ENCODE data around the gene COL4A2. TPM values are rescaled to one million over a fixed set of nuclear protein-coding genes. Genes with fewer than 3 reads are reported as not detected.

The COL4A2 gene
- total and polyA plus RNA-seq, 4 donors = 8.0 to 45.2 (median 40.3) TPM

DNA sequence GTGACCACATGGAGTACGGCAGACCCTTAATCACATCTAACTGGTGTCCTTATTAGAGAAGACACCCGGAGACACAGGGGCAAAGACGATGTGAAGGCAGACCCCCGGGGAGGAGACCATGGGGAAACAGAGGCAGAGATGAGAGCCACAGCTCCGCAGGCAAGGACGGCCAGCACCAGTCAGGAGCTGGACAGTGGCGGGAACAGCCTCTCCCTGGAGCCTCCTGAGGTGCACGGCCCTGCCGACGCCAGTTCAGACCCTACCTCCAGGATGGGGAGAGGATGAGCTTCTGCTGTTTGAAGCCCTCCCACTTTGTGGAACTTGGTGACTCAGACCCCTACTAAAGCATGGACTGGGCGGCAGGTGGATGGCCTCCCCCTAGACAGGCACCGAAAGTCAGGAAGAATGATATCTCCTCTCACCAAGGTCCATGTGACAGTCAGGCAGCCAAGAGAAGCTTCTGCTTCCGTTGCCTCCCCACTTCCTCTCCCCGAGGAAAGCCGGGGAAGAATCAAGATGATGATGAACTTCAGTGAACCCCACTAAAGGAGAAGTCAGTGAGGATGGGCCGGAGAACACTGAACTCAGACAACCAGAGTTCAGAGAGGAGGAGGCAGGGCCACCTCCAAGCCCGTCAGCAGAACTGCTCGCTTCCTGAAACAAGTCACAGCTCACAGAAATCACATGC, 229.1 kb downstream of the COL4A2 start:
- WGBS = 78% methylated on average over 18 of the region's 18 CpGs
- no peak overlapping the region for H3K4me3 ChIP-seq (ENCODE audit: low read depth in 1 of 3, low read length in 3 of 3)
- no peak for DNase-seq (ENCODE audit: low spot score)
- H3K4me1 ChIP-seq (ENCODE audit: control insufficient read depth in 4 of 4, insufficient read depth in 4 of 4, low read length in 3 of 4) = peaks cover 8 to 37% (median 22%) of the 10 kb centered on the region in 4 donors
- no peak overlapping the region for H3K9ac ChIP-seq (ENCODE audit: low read depth in 1 of 2, low read length in 2 of 2)
- H3K27me3 ChIP-seq (ENCODE audit: control insufficient read depth in 4 of 4, insufficient read depth in 4 of 4, low read length in 3 of 4) = no peaks in the 10 kb centered on the region
- peaks cover 0 to 5% (median 0%) of the 10 kb centered on the region in 4 donors for H3K36me3 ChIP-seq (ENCODE audit: control insufficient read depth in 4 of 4, insufficient read depth in 3 of 4, low read depth in 1 of 4, low read length in 3 of 4)
- H3K27ac ChIP-seq (ENCODE audit: low read depth in 1 of 2, low read length in 2 of 2) = peak overlapping the region; percentile 28 to 70
- no peaks in the 10 kb centered on the region for H3K9me3 ChIP-seq (ENCODE audit: control insufficient read depth in 4 of 4, low read length in 3 of 4)
- TF ChIP-seq FOXA1 (IDR thresholded peaks at IDR 0.05) (no peak), RAD21 (IDR thresholded peaks at IDR 0.05) (no peak), HNF4A (conservative IDR thresholded peaks at IDR 0.05) (no peak), FOXA2 (IDR thresholded peaks at IDR 0.05) (no peak), SP1 (IDR thresholded peaks at IDR 0.05) (peak; percentile 59), HNF4G (IDR thresholded peaks at IDR 0.05) (no peak), GABPA (IDR thresholded peaks at IDR 0.05 in 1 of 2, conservative IDR thresholded peaks at IDR 0.05 in 1 of 2) (peak; percentile 26 to 60), TAF1 (conservative IDR thresholded peaks at IDR 0.05) (no peak), YY1 (IDR thresholded peaks at IDR 0.05) (peak; percentile 17), RXRA (IDR thresholded peaks at IDR 0.05) (peak; percentile 75 to 82), EGR1 (IDR thresholded peaks at IDR 0.05; ENCODE audit: low read depth in 2 of 2) (no peak), JUND (IDR thresholded peaks at IDR 0.05) (no peak), NR2F2 (IDR thresholded peaks at IDR 0.05) (peak; percentile 71)
- TF ChIP-seq, protein P1, sequence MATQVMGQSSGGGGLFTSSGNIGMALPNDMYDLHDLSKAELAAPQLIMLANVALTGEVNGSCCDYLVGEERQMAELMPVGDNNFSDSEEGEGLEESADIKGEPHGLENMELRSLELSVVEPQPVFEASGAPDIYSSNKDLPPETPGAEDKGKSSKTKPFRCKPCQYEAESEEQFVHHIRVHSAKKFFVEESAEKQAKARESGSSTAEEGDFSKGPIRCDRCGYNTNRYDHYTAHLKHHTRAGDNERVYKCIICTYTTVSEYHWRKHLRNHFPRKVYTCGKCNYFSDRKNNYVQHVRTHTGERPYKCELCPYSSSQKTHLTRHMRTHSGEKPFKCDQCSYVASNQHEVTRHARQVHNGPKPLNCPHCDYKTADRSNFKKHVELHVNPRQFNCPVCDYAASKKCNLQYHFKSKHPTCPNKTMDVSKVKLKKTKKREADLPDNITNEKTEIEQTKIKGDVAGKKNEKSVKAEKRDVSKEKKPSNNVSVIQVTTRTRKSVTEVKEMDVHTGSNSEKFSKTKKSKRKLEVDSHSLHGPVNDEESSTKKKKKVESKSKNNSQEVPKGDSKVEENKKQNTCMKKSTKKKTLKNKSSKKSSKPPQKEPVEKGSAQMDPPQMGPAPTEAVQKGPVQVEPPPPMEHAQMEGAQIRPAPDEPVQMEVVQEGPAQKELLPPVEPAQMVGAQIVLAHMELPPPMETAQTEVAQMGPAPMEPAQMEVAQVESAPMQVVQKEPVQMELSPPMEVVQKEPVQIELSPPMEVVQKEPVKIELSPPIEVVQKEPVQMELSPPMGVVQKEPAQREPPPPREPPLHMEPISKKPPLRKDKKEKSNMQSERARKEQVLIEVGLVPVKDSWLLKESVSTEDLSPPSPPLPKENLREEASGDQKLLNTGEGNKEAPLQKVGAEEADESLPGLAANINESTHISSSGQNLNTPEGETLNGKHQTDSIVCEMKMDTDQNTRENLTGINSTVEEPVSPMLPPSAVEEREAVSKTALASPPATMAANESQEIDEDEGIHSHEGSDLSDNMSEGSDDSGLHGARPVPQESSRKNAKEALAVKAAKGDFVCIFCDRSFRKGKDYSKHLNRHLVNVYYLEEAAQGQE (IDR thresholded peaks at IDR 0.05) = no peak
- TF ChIP-seq, protein P2, sequence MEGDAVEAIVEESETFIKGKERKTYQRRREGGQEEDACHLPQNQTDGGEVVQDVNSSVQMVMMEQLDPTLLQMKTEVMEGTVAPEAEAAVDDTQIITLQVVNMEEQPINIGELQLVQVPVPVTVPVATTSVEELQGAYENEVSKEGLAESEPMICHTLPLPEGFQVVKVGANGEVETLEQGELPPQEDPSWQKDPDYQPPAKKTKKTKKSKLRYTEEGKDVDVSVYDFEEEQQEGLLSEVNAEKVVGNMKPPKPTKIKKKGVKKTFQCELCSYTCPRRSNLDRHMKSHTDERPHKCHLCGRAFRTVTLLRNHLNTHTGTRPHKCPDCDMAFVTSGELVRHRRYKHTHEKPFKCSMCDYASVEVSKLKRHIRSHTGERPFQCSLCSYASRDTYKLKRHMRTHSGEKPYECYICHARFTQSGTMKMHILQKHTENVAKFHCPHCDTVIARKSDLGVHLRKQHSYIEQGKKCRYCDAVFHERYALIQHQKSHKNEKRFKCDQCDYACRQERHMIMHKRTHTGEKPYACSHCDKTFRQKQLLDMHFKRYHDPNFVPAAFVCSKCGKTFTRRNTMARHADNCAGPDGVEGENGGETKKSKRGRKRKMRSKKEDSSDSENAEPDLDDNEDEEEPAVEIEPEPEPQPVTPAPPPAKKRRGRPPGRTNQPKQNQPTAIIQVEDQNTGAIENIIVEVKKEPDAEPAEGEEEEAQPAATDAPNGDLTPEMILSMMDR (IDR thresholded peaks at IDR 0.05; ENCODE audit: low read depth, low read length, missing input control) = no peak
- TF ChIP-seq, protein P3, sequence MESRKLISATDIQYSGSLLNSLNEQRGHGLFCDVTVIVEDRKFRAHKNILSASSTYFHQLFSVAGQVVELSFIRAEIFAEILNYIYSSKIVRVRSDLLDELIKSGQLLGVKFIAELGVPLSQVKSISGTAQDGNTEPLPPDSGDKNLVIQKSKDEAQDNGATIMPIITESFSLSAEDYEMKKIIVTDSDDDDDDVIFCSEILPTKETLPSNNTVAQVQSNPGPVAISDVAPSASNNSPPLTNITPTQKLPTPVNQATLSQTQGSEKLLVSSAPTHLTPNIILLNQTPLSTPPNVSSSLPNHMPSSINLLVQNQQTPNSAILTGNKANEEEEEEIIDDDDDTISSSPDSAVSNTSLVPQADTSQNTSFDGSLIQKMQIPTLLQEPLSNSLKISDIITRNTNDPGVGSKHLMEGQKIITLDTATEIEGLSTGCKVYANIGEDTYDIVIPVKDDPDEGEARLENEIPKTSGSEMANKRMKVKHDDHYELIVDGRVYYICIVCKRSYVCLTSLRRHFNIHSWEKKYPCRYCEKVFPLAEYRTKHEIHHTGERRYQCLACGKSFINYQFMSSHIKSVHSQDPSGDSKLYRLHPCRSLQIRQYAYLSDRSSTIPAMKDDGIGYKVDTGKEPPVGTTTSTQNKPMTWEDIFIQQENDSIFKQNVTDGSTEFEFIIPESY (IDR thresholded peaks at IDR 0.05) = no peak
- TF ChIP-seq, protein P4, sequence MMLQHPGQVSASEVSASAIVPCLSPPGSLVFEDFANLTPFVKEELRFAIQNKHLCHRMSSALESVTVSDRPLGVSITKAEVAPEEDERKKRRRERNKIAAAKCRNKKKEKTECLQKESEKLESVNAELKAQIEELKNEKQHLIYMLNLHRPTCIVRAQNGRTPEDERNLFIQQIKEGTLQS (IDR thresholded peaks at IDR 0.05) = no peak
- TF ChIP-seq, protein P5, sequence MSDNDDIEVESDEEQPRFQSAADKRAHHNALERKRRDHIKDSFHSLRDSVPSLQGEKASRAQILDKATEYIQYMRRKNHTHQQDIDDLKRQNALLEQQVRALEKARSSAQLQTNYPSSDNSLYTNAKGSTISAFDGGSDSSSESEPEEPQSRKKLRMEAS (IDR thresholded peaks at IDR 0.05) = peak; percentile 57

Measured in liver (tissue), 9 donors.